Measurements from ENCODE around the gene LINGO4.

DNA sequence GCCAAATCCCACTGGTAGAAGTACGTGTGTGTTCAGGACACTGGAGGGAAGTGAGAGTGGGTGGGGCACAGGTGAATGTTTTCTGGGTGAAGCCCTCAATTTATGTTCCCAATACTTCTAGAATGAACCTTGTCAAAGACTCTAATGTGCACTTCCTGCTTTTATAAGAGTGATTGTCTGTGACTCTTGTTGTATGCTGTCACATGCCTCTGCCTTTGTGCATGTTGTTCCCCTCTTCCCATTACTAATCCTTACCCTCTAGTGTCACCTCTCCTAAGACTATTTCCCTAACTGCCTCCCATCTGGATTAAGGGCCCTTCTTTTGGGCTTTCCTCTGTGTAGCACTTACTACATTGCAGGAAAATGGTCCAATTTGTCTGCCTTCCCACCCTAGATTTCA, 2.5 kb upstream of the LINGO4 start:
- TF ChIP-seq, protein P1, sequence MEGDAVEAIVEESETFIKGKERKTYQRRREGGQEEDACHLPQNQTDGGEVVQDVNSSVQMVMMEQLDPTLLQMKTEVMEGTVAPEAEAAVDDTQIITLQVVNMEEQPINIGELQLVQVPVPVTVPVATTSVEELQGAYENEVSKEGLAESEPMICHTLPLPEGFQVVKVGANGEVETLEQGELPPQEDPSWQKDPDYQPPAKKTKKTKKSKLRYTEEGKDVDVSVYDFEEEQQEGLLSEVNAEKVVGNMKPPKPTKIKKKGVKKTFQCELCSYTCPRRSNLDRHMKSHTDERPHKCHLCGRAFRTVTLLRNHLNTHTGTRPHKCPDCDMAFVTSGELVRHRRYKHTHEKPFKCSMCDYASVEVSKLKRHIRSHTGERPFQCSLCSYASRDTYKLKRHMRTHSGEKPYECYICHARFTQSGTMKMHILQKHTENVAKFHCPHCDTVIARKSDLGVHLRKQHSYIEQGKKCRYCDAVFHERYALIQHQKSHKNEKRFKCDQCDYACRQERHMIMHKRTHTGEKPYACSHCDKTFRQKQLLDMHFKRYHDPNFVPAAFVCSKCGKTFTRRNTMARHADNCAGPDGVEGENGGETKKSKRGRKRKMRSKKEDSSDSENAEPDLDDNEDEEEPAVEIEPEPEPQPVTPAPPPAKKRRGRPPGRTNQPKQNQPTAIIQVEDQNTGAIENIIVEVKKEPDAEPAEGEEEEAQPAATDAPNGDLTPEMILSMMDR (IDR thresholded peaks at IDR 0.05): no peak
- no peak for TF ChIP-seq POLR2A (IDR thresholded peaks at IDR 0.05)
